Glomerular endothelial cell (primary cell): ENCODE data around the gene TMEM183A. TPM values are rescaled to one million over a fixed set of nuclear protein-coding genes. Genes with fewer than 3 reads are reported as not detected.
A peak's percentile ranks its signal among the peaks of the same experiment; 100 is the strongest.
"Not testable (repeated sequence)": the region's sequence is repeated elsewhere in the genome, so short reads cannot be mapped to it uniquely, and the experiment has no call there.

ENCODE experiments used
- DNase-seq: peaks from one replicate; pipeline ENCODE4 v3.0.0-alpha.2; 2011; ENCODE audit warnings: low read depth, low spot score; ENCODE audit errors: extremely low read depth
- total RNA-seq: library from RNA; depleted of rRNA; stranded (reverse); fragments of >200 nt; gene quantifications from 2 replicates; pipeline ENCODE4 v1.2.3, GENCODE V29; 2015

TMEM183A gene
- total RNA-seq, 1 donor from 2014 or later = 58.7 TPM

DNA sequence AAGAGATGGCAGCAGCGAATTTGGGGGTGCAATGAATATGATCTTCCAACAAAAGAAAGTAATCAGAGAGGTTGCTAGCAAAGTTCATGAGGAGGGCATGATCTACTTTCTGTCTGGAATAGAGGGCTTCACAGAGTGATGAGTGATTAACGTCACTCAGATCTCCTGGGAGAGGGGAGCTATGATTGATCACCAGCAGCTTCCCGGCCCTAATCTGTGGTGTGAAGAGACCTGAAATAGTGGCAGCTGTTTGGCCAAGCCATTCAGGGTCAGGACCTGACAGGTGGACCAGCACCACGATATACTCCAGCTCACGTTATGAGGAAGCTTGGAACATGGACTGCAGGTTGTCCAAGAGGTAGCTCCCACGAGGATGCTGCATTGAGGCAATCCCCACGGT, 19.9 kb upstream of the TMEM183A start:
- DNase-seq = no peak

DNA sequence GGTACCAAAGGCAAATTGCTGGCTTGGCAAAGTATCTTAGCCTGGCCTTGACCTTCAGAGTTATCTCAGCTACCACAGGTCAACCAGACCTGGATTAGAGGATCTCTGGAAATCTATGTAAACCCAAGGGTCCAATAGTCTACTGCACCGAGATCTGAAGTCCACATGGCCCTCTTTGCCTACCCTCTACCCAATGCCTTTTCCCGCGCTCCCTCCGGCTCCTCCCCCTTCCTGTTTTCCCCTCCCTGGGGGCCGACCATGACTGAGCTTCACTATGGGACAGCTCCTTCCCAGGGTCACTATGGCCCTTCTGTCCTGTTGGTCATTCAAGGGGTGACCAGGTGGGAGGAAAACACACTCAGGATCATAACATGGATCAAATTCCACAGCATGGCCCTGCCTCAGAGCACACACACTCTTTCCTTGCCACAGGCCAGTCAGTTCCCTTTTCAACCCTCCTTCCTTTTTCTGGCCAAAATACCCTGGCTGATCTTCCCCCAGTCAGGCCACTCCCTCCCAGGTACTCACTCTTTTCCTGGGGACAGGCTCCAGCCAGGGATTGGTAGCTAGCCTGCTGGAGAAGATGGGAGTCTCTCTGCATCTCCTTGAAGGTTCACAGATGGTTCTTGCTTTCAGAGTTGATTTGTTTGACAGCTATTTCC, 19.1 kb upstream of the TMEM183A start:
- DNase-seq = no peak

DNA sequence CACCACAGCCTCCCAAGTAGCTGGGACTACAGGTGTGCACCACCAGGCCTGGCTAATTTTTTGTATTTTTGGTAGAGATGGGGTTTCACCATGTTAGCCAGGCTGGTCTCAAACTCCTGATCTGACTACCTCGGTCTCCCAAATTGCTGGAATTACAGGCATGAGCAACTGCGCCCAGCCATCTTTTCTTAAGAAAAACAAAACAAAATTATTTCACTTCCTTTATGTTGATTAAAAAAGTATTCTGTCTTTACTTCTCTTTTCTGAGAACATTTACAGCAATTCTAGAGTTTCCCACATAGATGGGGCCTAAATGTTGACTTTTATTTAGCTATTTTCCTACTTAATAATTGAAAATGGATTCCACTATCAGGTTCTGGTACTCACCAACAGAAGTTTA, 17.3 kb upstream of the TMEM183A start:
- no peak for DNase-seq

DNA sequence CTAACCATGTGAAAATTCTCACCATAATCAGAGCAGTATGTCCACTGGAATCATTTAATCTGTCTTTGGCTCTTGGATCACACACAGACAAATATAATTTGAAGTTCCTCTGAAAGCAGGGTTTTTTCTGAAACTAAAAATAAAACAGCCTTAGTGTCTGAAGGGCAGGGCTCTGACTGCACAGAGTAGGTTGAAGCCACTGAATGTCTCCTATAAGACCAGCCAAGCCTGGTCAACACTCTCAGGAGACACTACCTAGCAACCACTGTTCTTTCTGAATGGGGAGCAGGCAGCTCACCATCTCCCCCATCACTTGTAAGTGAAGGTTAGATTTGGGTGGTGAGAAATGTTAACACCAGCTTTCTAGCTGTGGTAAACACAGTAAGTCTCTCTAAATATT, 16.1 kb upstream of the TMEM183A start:
- DNase-seq = no peak

DNA sequence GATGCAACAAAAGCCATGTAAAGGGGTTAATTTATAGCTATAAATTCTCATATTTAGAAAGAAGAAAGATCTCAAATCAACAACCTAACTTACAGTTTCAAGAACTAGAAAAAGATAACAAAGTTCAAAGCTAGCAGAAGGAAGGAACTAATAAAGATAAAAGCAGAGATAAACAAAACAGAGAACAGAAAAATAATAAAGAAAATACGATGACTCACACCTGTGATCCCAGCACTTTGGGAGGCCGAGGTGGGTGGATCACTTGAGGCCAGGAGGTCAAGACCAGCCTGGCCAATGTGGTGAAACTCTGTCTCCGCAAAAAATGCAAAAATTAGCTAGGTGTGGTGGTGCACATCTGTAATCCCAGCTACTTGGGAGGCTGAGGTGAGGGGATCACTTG, 12.4 kb upstream of the TMEM183A start:
- DNase-seq = no peak

DNA sequence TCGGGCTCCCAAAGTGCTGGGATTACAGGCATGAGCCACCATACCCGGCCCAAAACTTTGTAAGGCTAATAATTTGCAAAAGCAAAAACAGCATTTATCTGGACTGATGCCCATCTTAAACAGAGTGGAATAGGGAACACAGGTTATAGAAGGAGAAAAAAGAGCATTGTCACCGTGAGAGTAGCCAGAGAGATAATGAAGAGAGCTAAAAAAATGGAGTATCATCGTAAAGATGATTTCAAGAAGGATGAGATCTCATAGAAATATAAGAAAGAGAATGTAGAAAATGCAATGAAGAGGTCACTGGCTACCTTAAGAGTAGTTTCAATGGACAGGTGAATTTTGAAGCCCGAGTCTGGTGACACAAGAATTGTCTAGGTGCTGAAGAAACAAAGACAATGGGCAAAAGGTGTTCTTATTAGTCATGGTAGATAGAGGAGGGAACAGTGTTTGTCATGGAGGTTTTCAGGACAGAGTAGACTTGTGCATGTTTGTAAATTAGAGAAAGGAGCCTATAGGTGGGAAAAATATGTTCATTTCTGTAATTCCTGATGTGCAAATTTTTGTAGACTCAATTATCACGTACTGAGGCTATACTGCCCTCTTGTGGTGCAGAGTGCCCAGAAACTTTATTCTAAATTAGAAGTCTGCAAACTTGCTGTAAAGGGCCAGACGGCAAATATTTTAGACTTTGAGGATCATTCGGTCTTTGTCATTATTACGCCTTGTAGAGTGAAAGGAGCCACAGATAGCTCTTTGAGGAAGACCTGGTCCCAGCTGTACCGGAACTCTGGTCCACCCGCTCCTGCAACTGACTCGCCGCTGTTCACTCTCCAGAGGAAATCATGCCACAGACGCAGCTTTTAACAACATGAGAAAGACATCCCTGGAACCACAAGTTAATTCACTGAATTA, 8.1 kb upstream of the TMEM183A start:
- peak; percentile 41 for DNase-seq

DNA sequence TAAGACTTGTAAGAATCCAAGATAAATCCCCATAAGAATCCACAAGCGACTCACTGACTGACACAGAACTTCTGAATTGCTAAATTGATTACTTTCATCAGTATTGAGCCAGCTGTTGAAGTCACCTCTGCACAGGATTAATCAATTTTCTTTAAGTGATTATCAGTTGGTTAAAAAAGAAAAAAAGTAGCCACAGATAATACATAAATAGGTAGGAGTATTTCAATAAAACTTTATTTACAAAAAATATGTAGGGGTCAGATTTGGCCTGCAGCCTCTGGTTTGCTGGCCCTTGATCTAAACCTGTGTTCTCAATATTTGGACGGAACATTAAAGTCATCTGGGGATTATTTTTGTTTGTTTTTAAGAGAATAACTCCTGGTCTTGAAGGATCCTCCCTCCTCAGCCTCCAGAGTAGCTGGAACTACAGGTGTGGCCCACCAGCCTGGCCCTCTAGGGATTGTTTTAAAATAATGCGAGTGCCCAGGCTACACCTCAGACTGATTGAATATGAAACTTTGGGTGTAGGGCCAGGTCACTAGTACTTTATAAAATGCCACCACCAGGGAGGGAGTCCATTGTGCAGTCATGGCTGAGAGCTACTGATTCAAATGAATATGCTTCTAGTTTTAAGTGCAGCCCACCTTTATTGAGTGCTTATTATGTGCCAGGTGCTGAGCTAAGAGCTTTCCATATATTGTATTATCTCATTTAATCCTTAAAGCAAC, 6.8 kb upstream of the TMEM183A start:
- DNase-seq = no peak

DNA sequence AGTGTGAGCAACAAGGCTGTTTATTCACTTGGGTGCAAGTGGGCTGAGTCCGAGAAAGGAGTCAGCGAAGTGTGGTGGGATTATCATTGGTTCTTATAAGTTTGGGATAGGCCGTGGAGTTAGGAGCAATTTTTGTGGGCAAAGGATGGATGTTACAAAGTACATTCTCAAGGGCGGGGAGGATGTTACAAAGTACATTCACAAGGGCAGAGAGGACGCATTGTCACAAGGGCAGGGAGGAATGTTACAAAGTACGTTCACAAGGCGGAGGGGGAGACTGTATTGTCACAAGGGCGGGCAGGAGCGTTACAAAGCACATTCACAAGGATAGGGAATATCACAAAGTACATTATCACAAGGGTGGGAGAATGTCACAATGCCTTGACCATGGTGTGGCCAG, 5.2 kb upstream of the TMEM183A start:
- DNase-seq = no peak

DNA sequence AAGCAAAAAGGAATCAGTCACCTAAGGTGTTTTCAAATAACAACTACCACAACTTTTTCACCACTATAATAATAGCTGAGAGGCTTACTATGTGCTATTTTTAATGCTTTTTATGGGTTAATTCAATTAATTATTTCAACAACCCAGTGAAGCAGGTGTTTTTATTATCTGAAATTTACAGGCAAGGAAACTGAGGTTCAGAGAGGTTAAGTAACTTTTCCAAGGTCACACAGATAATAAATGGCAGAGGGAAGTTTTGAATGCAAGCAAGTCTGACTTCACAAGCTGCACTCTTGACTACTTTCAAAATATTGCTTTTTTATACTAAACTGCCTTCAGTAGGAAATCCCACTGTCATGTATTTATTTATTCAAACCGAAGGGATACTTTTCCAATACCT, 4.2 kb upstream of the TMEM183A start:
- DNase-seq = no peak

DNA sequence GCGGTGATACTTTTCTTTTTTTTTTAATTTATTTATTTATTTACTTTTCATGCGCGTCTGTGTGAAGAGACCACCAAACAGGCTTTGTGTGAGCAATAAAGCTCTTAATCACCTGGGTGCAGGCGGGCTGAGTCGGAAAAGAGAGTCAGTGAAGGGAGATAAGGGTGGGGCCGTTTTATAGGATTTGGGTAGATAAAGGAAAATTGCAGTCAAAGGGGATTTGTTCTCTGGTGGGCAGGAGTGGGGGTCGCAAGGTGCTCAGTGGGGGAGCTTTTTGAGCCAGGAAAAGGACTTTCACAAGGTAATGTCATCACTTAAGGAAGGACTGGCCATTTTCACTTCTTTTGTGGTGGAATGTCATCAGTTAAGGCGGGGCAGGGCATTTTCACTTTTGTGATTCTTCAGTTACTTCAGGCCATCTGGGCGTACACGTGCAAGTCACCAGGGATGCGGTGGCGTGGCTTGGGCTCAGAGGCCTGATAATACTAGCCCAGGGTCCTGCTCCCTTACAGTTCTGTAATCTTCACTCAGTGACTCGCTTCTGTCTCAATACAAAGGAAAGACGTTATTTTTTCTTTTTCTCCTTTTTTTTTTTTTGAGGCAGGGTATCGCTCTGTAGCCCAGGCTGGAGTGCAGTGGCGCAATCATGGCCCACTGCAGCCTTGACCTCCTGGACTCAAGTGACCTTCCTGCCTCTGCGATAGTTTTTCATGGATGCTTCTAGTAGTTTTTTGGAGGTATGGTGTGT, 1.6 kb upstream of the TMEM183A start:
- not testable (repeated sequence) for DNase-seq

DNA sequence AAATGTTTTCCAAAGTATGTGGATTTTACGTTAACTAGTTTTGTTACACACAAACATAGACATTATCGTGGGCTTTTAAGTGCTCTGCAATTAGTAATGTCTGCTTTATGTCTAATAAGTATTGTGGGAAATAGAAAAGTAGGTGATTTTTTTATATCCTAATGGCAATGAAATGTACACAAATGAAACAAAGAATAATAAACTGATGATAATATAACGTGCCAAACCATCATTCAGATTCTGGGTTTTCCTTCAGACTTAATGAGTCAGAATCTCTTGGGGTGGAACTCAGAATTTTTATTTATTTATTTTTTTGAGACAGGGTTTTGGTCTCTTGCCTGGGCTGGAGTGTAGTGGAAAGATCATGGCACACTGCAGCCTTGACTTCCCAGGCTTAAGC, 2.0 kb downstream of the TMEM183A start:
- no peak for DNase-seq

DNA sequence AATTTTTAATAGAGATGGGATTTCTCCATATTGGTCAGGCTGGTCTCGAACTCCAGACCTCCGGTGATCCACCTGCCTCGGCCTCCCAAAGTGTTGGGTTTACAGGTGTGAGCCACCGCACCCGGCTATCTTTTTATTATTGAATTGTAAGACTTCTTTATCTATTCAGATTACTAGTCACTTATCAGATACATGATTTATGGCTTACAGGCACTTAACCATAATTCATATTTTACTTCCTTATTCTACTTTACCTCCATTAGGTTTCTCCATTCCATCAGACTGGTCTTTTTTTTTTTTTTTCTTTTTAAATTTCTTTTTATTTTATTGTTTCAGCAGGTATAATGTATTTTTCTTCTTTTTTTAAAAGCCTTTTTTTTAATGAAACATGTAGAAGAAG, 4.4 kb downstream of the TMEM183A start:
- DNase-seq = no peak

DNA sequence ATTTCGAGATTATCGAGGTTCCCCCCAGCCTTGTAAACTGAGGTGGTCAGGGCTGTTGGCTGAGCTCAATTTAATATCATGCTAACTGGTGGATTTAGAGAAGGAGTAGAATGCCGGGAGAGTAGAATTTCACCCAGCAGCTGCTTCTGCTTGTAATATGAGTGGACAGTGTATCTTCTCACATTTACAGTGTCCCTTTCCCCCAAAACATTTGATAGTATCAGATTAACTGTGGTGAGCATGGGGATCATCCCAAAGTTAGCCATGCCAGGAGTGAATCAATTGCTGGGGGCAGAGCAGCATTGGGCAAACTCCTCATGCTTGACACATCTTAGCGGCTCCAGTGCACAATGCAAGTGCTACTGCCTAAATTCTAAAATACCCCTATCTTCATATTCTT, 9.9 kb downstream of the TMEM183A start:
- DNase-seq = no peak

DNA sequence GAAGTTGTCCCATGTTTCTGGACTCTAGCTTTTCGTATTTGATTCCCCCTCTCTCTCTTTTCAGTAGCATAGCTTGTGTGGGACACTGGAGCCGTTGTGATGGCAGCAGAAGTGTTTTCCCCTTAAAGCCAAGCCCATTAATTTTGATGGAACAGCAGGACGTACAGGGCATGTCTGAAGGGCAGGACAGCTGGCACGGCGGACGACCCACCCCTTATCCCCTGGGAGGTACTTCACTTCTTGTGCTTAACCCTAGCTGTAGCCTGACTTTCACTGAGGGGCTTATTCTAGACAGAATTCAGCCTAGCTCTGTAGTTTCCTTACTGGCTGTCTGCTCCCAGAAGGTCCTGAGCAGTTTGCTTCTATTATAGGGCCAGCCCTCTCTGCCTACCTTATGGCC, 10.5 kb downstream of the TMEM183A start:
- DNase-seq = no peak

DNA sequence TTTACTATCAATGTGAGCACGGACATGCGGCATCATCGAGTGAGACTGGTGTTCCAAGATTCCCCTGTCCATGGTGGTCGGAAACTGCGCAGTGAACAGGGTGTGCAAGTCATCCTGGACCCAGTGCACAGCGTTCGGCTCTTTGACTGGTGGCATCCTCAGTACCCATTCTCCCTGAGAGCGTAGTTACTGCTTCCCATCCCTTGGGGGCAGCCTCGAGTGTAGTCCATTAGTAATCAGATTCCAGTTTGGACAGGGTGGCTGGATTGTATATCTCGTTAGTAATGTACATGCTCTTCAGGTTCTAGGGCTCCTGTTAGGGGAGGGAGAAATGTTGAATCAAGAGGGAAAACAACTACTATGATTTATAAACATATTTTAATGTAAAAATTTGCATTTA, 15.7 kb downstream of the TMEM183A start:
- DNase-seq = not testable (repeated sequence)

DNA sequence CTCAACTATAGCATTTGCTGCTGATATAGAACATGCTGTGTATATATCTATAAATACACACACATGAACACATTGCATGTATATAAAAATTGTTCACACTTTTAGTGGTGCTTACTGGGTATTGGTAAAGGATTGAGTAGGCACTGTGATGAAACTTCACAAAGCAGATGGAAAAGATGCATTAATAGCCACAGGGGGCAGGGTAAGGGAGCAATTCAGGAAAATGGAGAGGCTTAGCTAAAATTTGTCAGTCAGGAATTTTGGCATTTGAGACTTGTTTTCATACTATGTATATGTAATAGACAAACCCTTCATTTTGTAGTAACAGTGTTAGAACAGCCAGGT, 18.5 kb downstream of the TMEM183A start:
- DNase-seq = no peak

DNA sequence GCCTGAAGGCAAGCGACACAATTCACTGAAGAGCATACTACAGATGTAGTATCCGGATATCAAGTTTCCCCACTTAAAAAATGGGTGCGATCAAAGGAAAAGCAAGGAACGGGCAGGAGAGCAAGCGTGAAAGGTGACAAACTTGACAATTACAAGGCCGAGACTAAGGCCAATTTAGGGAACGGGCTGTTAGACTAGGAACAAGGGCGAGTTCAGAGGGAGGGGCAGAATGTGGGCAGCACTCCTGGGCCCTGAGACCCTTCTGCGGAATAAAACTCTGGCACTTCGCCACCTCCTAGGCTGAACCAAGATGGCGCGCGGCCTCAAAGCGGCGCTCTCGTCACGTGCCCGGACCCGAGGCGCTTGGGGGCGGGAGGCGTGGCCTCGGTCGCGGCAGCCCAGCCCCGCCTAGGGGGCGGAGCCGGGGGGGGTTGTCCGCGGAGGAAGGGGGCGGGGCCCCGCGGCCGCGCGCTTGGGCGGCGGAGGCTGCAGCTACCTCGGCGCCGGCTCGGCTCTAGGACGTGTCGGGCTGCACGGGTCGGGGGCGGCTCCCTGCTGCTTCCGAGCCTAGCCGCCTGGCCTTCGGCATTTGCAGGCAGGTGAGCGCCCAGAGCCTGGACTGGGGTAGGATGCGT, 19.0 kb downstream of the TMEM183A start, which contains the start of gene PPFIA4:
Gene PPFIA4 (plus strand): TSS at position 461 of the 635 bp plus-strand sequence. CDS start 12,518 bp downstream, outside the sequence.
- no peak for DNase-seq

DNA sequence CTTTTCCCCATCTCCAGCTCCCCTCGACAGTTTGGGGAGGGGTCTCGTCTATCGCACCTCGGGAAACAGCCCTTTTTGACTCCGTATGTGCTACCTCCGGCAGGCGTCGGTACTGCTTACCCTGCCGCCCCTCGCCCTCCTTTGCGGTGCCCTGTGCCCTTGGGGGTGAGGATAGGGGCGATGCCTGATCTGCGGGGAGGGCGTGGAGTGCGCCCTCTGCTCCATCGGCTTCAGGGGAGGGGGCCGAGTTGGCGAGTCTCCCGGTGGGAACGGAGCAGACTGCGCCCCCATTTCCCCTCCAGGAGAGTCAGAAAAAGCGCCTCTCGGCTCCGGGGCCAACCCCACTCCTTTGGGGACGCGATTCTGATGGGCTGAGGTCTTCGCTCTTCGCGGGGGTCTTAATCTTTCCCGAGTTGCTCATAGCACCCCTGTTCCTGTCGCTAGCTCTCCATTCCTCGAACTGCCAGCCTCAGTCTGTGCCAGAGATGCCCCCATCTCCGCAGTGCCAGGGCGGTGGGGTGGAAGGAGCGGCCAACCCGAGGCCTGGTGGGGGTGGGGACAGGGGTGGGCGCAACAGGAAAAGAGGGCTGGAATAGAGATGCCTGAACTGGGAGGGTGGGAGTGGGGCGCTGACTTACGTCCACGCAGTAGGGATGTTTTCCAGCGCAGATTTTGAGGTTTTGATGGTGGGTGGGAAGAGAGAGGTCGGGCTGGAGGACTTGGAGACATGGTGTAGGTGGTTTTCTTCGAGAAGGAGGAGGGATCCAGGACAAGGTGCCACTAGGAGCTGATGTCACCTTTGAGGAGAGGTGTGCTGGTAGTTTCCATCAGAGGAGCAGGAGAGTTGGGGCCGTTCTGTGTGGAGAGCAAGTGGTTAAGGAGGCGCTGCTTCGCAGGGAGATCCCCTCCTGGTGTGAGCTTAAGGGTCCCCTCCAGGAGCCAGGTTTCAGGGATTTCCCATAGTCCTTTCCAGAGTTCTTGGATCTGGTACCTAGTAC, 19.8 kb downstream of the TMEM183A start:
- DNase-seq = no peak
